CD8-positive, alpha-beta memory T cell (primary cell): Measurements from ENCODE around the gene ANKRD2. TPM values are rescaled to one million over a fixed set of nuclear protein-coding genes. Genes with fewer than 3 reads are reported as not detected.
A peak's percentile ranks its signal among the peaks of the same experiment; 100 is the strongest.
"Not testable (repeated sequence)": the region's sequence is repeated elsewhere in the genome, so short reads cannot be mapped to it uniquely, and the experiment has no call there.

Experiments used
- CTCF ChIA-PET: fragments of 350-600 bp; sonication (Branson Sonifier 250); formaldehyde crosslinking; loops from one replicate; lab custom pipeline; 2021; ENCODE audit warnings: antibody characterized with exemption; lab: Charles Lee
- POLR2A ChIA-PET: fragments of 350-600 bp; sonication (Branson Sonifier 250); formaldehyde crosslinking; loops from one replicate; lab custom pipeline; 2021; ENCODE audit warnings: antibody characterized with exemption; lab: Charles Lee
- DNase-seq, 5 donors: peaks; one replicate each; pipeline versions ENCODE4 v3.0.0 to v3.0.0-alpha.2; 2020 to 2022; ENCODE audit warnings: mixed read lengths in 1 of 5
- H3K27ac ChIP-seq: one replicate; pipeline ENCODE4 v1.7.0; 2013; ENCODE audit warnings: low read depth, mild to moderate bottlenecking, low read length, moderate library complexity
- H3K27me3 ChIP-seq: 2 replicates; pipeline ENCODE4 v1.7.0; 2013; ENCODE audit warnings: low read length, mild to moderate bottlenecking; ENCODE audit not compliant: insufficient read depth, poor library complexity, severe bottlenecking
- H3K36me3 ChIP-seq: 2 replicates; pipeline ENCODE4 v1.7.0; 2013; ENCODE audit warnings: mild to moderate bottlenecking, low read length, moderate library complexity; ENCODE audit not compliant: insufficient read depth
- H3K4me1 ChIP-seq: 2 replicates; pipeline ENCODE4 v1.7.0; 2013; ENCODE audit warnings: mild to moderate bottlenecking, low read length, moderate library complexity; ENCODE audit not compliant: insufficient read depth
- H3K4me3 ChIP-seq: 2 replicates; pipeline ENCODE4 v1.7.0; 2013; ENCODE audit warnings: mild to moderate bottlenecking, low read length
- H3K9me3 ChIP-seq: 2 replicates; pipeline ENCODE4 v1.7.0; 2013; ENCODE audit warnings: mild to moderate bottlenecking, low read length
- H3K27ac Mint-ChIP-seq, 8 donors: one replicate each; pipeline ENCODE4 v1.8.0; 2020 to 2021; ENCODE audit warnings: mixed read lengths in 8 of 8, mild to moderate bottlenecking in 6 of 8, inconsistent platforms in 3 of 8, moderate library complexity in 3 of 8
- H3K27me3 Mint-ChIP-seq, 2 donors: one replicate each; pipeline ENCODE4 v1.8.0; 2020 to 2021; ENCODE audit warnings: mixed read lengths in 2 of 2, mild to moderate bottlenecking in 1 of 2, moderate library complexity in 1 of 2
- H3K36me3 Mint-ChIP-seq, 3 donors: one replicate each; pipeline ENCODE4 v1.8.0; 2020 to 2021; ENCODE audit warnings: mixed read lengths in 3 of 3, inconsistent platforms in 1 of 3, mild to moderate bottlenecking in 1 of 3
- H3K4me1 Mint-ChIP-seq, 3 donors: one replicate each; pipeline ENCODE4 v1.8.0; 2020 to 2021; ENCODE audit warnings: mixed read lengths in 3 of 3, inconsistent platforms in 1 of 3, mild to moderate bottlenecking in 1 of 3
- H3K4me3 Mint-ChIP-seq, 7 donors: one replicate each; pipeline ENCODE4 v1.8.0; 2020 to 2021; ENCODE audit warnings: mixed read lengths in 7 of 7, mild to moderate bottlenecking in 6 of 7, moderate library complexity in 4 of 7, inconsistent platforms in 2 of 7
- H3K9me3 Mint-ChIP-seq, 5 donors: one replicate each; pipeline ENCODE4 v1.8.0; 2020 to 2022; ENCODE audit warnings: mixed read lengths in 5 of 5, mild to moderate bottlenecking in 3 of 5, moderate library complexity in 2 of 5, inconsistent platforms in 1 of 5
- polyA plus RNA-seq: library from polyadenylated mRNA; unstranded; fragments of 300-500 nt; fragmentation: Illumina TruSeq; gene quantifications from one replicate; pipeline ENCODE4 v1.2.3, GENCODE V29; 2021
- total RNA-seq, 2 experiments: library from RNA; stranded (reverse); gene quantifications; one replicate each; pipeline ENCODE4 v1.2.3, GENCODE V29; 2021

The ANKRD2 gene, protein sequence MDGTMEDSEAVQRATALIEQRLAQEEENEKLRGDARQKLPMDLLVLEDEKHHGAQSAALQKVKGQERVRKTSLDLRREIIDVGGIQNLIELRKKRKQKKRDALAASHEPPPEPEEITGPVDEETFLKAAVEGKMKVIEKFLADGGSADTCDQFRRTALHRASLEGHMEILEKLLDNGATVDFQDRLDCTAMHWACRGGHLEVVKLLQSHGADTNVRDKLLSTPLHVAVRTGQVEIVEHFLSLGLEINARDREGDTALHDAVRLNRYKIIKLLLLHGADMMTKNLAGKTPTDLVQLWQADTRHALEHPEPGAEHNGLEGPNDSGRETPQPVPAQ
- total RNA-seq: not detected
- polyA plus RNA-seq: not detected

DNA sequence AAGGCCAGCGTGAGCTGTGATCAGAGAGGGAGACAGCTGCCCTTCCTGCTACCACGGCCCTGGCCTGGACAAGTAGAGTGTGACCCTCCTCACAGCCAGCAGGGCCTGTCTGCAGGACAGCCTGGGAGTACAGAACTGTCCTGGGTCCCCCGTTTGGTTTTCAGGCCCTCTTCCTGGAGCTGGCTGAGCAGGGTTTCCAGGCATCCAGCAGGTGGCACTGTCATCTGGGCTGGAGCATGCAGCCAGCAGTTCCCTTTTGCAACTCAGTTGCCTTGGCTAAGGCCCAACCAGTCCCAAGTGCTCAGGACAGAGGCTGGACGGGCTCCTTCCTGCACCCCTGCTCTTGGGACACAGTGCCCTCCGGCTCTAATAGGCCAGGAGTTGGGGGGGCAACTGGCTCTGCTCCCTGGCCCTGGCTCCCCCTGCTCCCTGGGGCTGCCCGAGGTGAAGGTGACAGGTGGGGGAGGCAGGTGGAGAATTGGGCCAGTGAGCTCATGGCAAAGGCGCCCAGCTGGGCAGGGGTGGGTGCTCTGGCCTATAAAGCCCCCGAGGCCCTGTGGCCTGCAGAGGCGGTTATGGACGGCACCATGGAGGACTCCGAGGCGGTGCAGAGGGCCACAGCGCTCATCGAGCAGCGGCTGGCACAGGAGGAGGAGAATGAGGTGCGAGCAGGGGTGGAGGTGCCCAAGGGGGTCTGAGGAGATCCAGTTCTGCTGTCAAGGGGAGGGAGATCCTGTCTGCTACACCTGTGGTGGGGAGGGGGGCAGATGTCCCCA is at the start of gene ANKRD2:
Gene ANKRD2 (plus strand): TSS at position 566 of the 776 bp plus-strand sequence. CDS start 10 bp downstream, at position 576.
- Histone ChIP-seq H3K27ac (no peak within 1 kb of the TSS), H3K4me1 (no peaks in the 10 kb centered on the region), H3K9me3 (no peaks in the 10 kb centered on the region), H3K27me3 (no peaks in the 10 kb centered on the region), H3K4me3 (no peak within 1 kb of the TSS), H3K36me3 (no peaks in the 10 kb centered on the region)
- Mint-ChIP-seq H3K4me1 (no peaks in the 10 kb centered on the region), H3K27ac (no peak within 1 kb of the TSS), H3K27me3 (no peaks in the 10 kb centered on the region), H3K4me3 (no peak within 1 kb of the TSS), H3K9me3 (no peaks in the 10 kb centered on the region), H3K36me3 (peaks cover 0 to 2% (median 0%) of the 10 kb centered on the region in 3 donors)
- DNase-seq: peak; percentile 19 to 61 (median 31)
- CTCF ChIA-PET: interaction anchor here (1.0 to 2.3 kb wide), 11 partner anchors 8 to 160 kb away, joined by 3 to 7 read pairs (median 4); partner anchors contain the start of genes AVPI1, C10orf62 and HOGA1
- POLR2A ChIA-PET: no interaction called here

DNA sequence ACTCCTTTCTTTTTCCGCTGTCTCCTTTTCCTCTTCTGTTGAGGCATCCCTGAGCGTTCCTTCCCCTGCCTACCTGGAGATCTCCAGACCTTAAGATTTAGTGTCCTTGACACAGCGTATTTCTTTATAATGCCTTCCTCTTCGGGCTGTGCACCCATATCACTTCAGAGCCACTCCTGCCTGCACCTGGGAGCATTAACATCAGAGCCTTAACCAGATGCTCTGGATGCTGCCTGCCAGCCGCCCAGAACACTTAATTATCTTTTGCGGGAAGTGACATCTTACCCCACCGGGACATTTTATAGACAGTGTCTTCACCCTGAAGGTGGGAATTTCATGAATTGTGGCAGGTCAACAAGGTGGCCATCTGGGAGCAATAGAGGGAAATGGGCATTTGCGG is 49.6 kb upstream of the ANKRD2 start:
- Mint-ChIP-seq H3K27me3 (peaks cover 10 to 19% of the 10 kb centered on the region in 2 donors), H3K9me3 (no peaks in the 10 kb centered on the region), H3K4me1 (no peaks in the 10 kb centered on the region), H3K36me3 (no peaks in the 10 kb centered on the region), H3K4me3 (no peak overlapping the region), H3K27ac (peak overlapping the region in 1 of 8 donors; percentile 36)
- POLR2A ChIA-PET: no interaction called here
- no peaks in the 10 kb centered on the region for H3K4me1 ChIP-seq
- no peaks in the 10 kb centered on the region for H3K27me3 ChIP-seq
- no peak overlapping the region for H3K4me3 ChIP-seq
- no peak for DNase-seq
- H3K9me3 ChIP-seq: no peaks in the 10 kb centered on the region
- no peaks in the 10 kb centered on the region for H3K36me3 ChIP-seq
- CTCF ChIA-PET: no interaction called here
- H3K27ac ChIP-seq: no peak overlapping the region

- H3K27ac Mint-ChIP-seq: no peak overlapping the region
- POLR2A ChIA-PET: no interaction called here
- no peak overlapping the region for H3K27ac ChIP-seq
Measured at GRCh38 chr10:97525086-97525485, 47.5 kb upstream of the ANKRD2 start.

GRCh38 chr10:97525683-97526110 is 46.9 kb upstream of the ANKRD2 start:
- no peak overlapping the region for H3K4me3 ChIP-seq
- H3K9me3 ChIP-seq: no peaks in the 10 kb centered on the region
- Mint-ChIP-seq H3K9me3 (peaks cover 0 to 2% (median 0%) of the 10 kb centered on the region in 5 donors), H3K4me1 (no peaks in the 10 kb centered on the region), H3K36me3 (peaks cover 0 to 4% (median 0%) of the 10 kb centered on the region in 3 donors), H3K27me3 (peaks cover 5 to 19% of the 10 kb centered on the region in 2 donors), H3K4me3 (no peak overlapping the region), H3K27ac (no peak overlapping the region)
- no peak for DNase-seq
- no peaks in the 10 kb centered on the region for H3K36me3 ChIP-seq
- no peak overlapping the region for H3K27ac ChIP-seq
- H3K4me1 ChIP-seq: no peaks in the 10 kb centered on the region
- CTCF ChIA-PET: no interaction called here
- no peaks in the 10 kb centered on the region for H3K27me3 ChIP-seq
- POLR2A ChIA-PET: no interaction called here

More at GRCh38 chr10:97525086-97525485, 47.5 kb upstream of the ANKRD2 start:
- H3K9me3 Mint-ChIP-seq: peaks cover 0 to 2% (median 0%) of the 10 kb centered on the region in 5 donors
- H3K36me3 Mint-ChIP-seq: peaks cover 0 to 4% (median 0%) of the 10 kb centered on the region in 3 donors
- no peak overlapping the region for H3K4me3 Mint-ChIP-seq
- H3K9me3 ChIP-seq: no peaks in the 10 kb centered on the region
- no peaks in the 10 kb centered on the region for H3K4me1 ChIP-seq
- DNase-seq: no peak
- H3K27me3 Mint-ChIP-seq: peaks cover 8 to 19% of the 10 kb centered on the region in 2 donors
- CTCF ChIA-PET: no interaction called here
- no peak overlapping the region for H3K4me3 ChIP-seq
- H3K27me3 ChIP-seq: no peaks in the 10 kb centered on the region
- no peaks in the 10 kb centered on the region for H3K4me1 Mint-ChIP-seq
- H3K36me3 ChIP-seq: no peaks in the 10 kb centered on the region

- POLR2A ChIA-PET, H3K36me3 ChIP-seq, CTCF ChIA-PET, DNase-seq, H3K27me3 ChIP-seq, H3K36me3 Mint-ChIP-seq, H3K4me1 Mint-ChIP-seq, H3K4me3 Mint-ChIP-seq, H3K27ac Mint-ChIP-seq, H3K9me3 ChIP-seq, H3K4me3 ChIP-seq, H3K4me1 ChIP-seq, H3K27me3 Mint-ChIP-seq, H3K27ac ChIP-seq, H3K9me3 Mint-ChIP-seq: not testable (repeated sequence)
Measured at GRCh38 chr10:97528876-97529275, 43.7 kb upstream of the ANKRD2 start.

DNA sequence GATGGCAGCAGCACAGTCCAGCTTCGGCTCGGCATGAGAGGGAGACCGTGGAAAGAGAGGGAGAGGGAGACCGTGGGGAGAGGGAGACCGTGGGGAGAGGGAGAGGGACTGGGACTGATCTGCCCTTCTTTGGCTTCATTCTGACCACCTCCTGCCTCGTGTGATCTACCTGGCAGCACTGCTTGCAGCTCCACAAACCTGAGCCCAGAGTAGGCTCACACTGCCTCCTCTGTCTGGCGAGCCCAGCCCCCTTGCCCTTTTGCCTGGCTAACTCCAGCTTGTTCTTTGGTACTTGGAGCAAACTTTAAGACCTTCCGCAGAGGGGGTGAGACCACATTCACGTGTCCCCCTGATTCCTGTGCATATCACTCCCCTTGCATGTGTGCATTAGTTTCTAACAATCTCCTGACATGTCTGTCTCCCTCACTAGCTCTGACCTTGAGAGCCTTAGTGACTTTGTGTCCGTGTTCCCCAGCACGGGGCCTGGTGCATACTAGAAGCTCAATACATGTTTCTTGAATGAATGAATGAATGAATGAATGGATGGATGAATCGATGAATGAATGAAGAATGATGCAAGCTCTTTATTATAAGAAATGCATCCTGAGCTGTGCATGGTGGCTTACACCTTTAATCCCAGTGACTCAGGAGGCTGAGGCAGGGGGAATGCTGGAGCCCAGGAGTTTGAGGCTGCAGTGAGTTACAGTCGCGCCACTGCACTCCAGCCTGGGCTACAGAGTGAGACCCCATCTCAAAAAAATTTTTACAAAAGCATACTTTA is 42.7 kb upstream of the ANKRD2 start:
- Mint-ChIP-seq H3K36me3 (peaks cover 0 to 4% (median 0%) of the 10 kb centered on the region in 3 donors), H3K4me3 (no peak overlapping the region), H3K4me1 (no peaks in the 10 kb centered on the region), H3K9me3 (peaks cover 0 to 2% (median 0%) of the 10 kb centered on the region in 5 donors), H3K27ac (no peak overlapping the region), H3K27me3 (peaks cover 0 to 2% of the 10 kb centered on the region in 2 donors)
- DNase-seq: no peak
- CTCF ChIA-PET: no interaction called here
- Histone ChIP-seq H3K36me3 (no peaks in the 10 kb centered on the region), H3K27ac (no peak overlapping the region), H3K4me1 (no peaks in the 10 kb centered on the region), H3K4me3 (no peak overlapping the region), H3K27me3 (no peaks in the 10 kb centered on the region), H3K9me3 (no peaks in the 10 kb centered on the region)
- POLR2A ChIA-PET: no interaction called here

DNA sequence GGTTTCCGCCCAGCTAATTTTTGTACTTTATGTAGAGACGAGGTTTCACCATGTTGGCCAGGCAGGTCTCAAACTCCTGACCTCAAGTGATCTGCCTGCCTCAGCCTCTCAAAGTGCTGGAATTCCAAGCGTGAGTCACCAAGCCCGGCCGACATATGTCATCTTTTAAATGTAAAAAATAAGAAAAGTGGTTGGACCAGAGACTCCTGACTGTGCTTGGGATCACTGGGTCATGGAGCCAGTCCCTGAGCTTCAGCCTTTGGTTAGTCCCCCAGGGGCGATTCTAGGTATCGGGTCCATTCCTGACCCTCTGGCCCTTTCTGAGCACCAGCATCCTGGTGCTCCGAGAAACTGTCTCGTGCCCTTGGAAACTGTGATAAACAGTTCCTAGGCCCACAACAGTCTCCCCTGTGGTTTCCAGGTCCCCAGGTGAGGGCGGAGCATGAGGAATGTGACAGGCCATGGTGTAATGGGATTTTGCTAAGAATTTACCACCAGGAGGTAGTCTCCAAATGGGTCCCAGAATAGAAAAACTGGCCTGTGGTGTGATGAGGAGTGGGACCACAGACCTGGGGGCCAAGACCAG is 41.1 kb upstream of the ANKRD2 start:
- DNase-seq: no peak
- H3K36me3 ChIP-seq: no peaks in the 10 kb centered on the region
- CTCF ChIA-PET: interaction anchor here (1.0 kb wide), 1 partner anchor 10 kb away, joined by 3 read pairs; no protein-coding TSS in a partner anchor
- Mint-ChIP-seq H3K27ac (peak overlapping the region in 1 of 8 donors; percentile 27), H3K36me3 (peaks cover 0 to 4% (median 0%) of the 10 kb centered on the region in 3 donors), H3K27me3 (peaks cover 0 to 2% of the 10 kb centered on the region in 2 donors), H3K4me1 (no peaks in the 10 kb centered on the region), H3K4me3 (no peak overlapping the region), H3K9me3 (peaks cover 0 to 2% (median 0%) of the 10 kb centered on the region in 5 donors)
- H3K27ac ChIP-seq: no peak overlapping the region
- no peaks in the 10 kb centered on the region for H3K4me1 ChIP-seq
- POLR2A ChIA-PET: no interaction called here
- no peak overlapping the region for H3K4me3 ChIP-seq
- no peaks in the 10 kb centered on the region for H3K27me3 ChIP-seq
- no peaks in the 10 kb centered on the region for H3K9me3 ChIP-seq
